WTC11 (cell line): ENCODE data around the gene TBC1D19. TPM values are rescaled to one million over a fixed set of nuclear protein-coding genes. Genes with fewer than 3 reads are reported as not detected.

Experiments used
- ATAC-seq: fragments of 200-7000 bp; cut with Tn5 transposase; 2 replicates; pipeline ENCODE4 v1.10.0; 2021; ENCODE audit warnings: mild to moderate bottlenecking, moderate library complexity
- CTCF ChIA-PET: fragments of 300-600 bp; sonication (Branson Sonifier 250); formaldehyde crosslinking; loops from one replicate; lab custom pipeline; 2021; ENCODE audit warnings: antibody characterized with exemption; lab: Charles Lee
- POLR2A ChIA-PET: fragments of 350-600 bp; sonication (Branson Sonifier 250); formaldehyde crosslinking; loops from one replicate; lab custom pipeline; 2021; ENCODE audit warnings: antibody characterized with exemption; lab: Charles Lee
- DNase-seq: peaks from one replicate; pipeline ENCODE4 v3.0.0; 2021; ENCODE audit warnings: low spot score
- H3K27ac Mint-ChIP-seq: 2 replicates; pipeline ENCODE4 v1.8.0; 2021; ENCODE audit warnings: mixed read lengths
- H3K27me3 Mint-ChIP-seq: 2 replicates; pipeline ENCODE4 v1.8.0; 2021; ENCODE audit warnings: low read depth, mild to moderate bottlenecking, moderate library complexity, mixed read lengths
- H3K36me3 Mint-ChIP-seq: 2 replicates; pipeline ENCODE4 v1.8.0; 2021; ENCODE audit warnings: mixed read lengths
- H3K4me1 Mint-ChIP-seq: 2 replicates; pipeline ENCODE4 v1.8.0; 2022; ENCODE audit warnings: mixed read lengths
- H3K4me3 Mint-ChIP-seq: 2 replicates; pipeline ENCODE4 v1.8.0; 2021; ENCODE audit warnings: mild to moderate bottlenecking, moderate library complexity, mixed read lengths
- H3K9me3 Mint-ChIP-seq: 2 replicates; pipeline ENCODE4 v1.8.0; 2021; ENCODE audit warnings: mixed read lengths
- ETV6 ChIP-seq: sonication (generic); formaldehyde crosslinking; IDR thresholded peaks from 2 replicates; pipeline ENCODE4 v1.8.1; 2022; ENCODE audit warnings: mild to moderate bottlenecking, missing genetic modification reagents
- GABPB1 ChIP-seq: sonication (generic); formaldehyde crosslinking; IDR thresholded peaks from 2 replicates; pipeline ENCODE4 v1.8.1; 2023; ENCODE audit warnings: mild to moderate bottlenecking, missing genetic modification reagents
- IRF2 ChIP-seq: sonication (generic); formaldehyde crosslinking; IDR thresholded peaks from 2 replicates; pipeline ENCODE4 v1.8.0; 2022; ENCODE audit warnings: low read depth, missing genetic modification reagents, borderline replicate concordance
- JUN ChIP-seq: sonication (generic); formaldehyde crosslinking; IDR thresholded peaks from 2 replicates; pipeline ENCODE4 v1.8.0; 2023; ENCODE audit warnings: mild to moderate bottlenecking, missing genetic modification reagents
- MYBL2 ChIP-seq: sonication (generic); formaldehyde crosslinking; IDR thresholded peaks from 2 replicates; pipeline ENCODE4 v1.8.1; 2023; ENCODE audit warnings: mild to moderate bottlenecking, moderate library complexity, missing genetic modification reagents
- NFE2L1 ChIP-seq: sonication (generic); formaldehyde crosslinking; IDR thresholded peaks from 2 replicates; pipeline ENCODE4 v1.8.1; 2023; ENCODE audit warnings: missing genetic modification reagents
- NR3C1 ChIP-seq: sonication (generic); formaldehyde crosslinking; conservative IDR thresholded peaks from 2 replicates; pipeline ENCODE4 v1.8.1; 2023; ENCODE audit warnings: low read depth, mild to moderate bottlenecking, missing genetic modification reagents
- OVOL2 ChIP-seq: fragments of 250-450 bp; sonication (Bioruptor Pico); IDR thresholded peaks from 2 replicates; pipeline ENCODE4 v1.9.0; 2021; ENCODE audit warnings: mild to moderate bottlenecking, borderline replicate concordance
- PRRX2 ChIP-seq: fragments of 250-450 bp; sonication (Bioruptor Pico); IDR thresholded peaks from 2 replicates; pipeline ENCODE4 v1.8.0; 2021; ENCODE audit warnings: mild to moderate bottlenecking
- TEAD4 ChIP-seq: sonication (generic); formaldehyde crosslinking; IDR thresholded peaks from 2 replicates; pipeline ENCODE4 v1.8.0; 2022; ENCODE audit warnings: mild to moderate bottlenecking, missing genetic modification reagents
- ZBTB21 ChIP-seq: sonication (generic); formaldehyde crosslinking; IDR thresholded peaks from 2 replicates; pipeline ENCODE4 v1.8.1; 2023; ENCODE audit warnings: mild to moderate bottlenecking, missing genetic modification reagents, borderline replicate concordance
- ZNF671 ChIP-seq: fragments of 250-450 bp; sonication (Bioruptor Pico); IDR thresholded peaks from 2 replicates; pipeline ENCODE4 v1.8.0; 2021; ENCODE audit warnings: mild to moderate bottlenecking
- total RNA-seq: library from RNA; stranded (reverse); gene quantifications from 3 replicates; pipeline ENCODE4 v1.2.3, GENCODE V29; 2021
- TF ChIP-seq, protein P1 (sequence below): sonication (generic); formaldehyde crosslinking; conservative IDR thresholded peaks from 2 replicates; pipeline ENCODE4 v1.8.1; 2022; ENCODE audit warnings: mild to moderate bottlenecking, missing genetic modification reagents
- TF ChIP-seq, protein P2 (sequence below): sonication (generic); formaldehyde crosslinking; IDR thresholded peaks from 2 replicates; pipeline ENCODE4 v1.8.0; 2023; ENCODE audit warnings: missing genetic modification reagents, mild to moderate bottlenecking, borderline replicate concordance
- TF ChIP-seq, protein P3 (sequence below): sonication (generic); formaldehyde crosslinking; IDR thresholded peaks from 2 replicates; pipeline ENCODE4 v1.8.1; 2023; ENCODE audit warnings: mild to moderate bottlenecking, missing genetic modification reagents, borderline replicate concordance
- TF ChIP-seq, protein P4 (sequence below): fragments of 250-450 bp; sonication (Bioruptor Pico); IDR thresholded peaks from 2 replicates; pipeline ENCODE4 v1.8.0; 2021; ENCODE audit warnings: mild to moderate bottlenecking
- TF ChIP-seq, protein P5 (sequence below): sonication (generic); formaldehyde crosslinking; IDR thresholded peaks from 2 replicates; pipeline ENCODE4 v1.8.1; 2022; ENCODE audit warnings: low read depth, missing genetic modification reagents, borderline replicate concordance
- TF ChIP-seq, protein P6 (sequence below): sonication (generic); formaldehyde crosslinking; IDR thresholded peaks from 2 replicates; pipeline ENCODE4 v1.8.1; 2022; ENCODE audit warnings: missing genetic modification reagents, borderline replicate concordance
- TF ChIP-seq, protein P7 (sequence below): sonication (generic); formaldehyde crosslinking; IDR thresholded peaks from 2 replicates; pipeline ENCODE4 v1.8.1; 2022; ENCODE audit warnings: mild to moderate bottlenecking, moderate library complexity, missing genetic modification reagents

The TBC1D19 gene
- total RNA-seq, 1 experiment from 2014 or later = 2.1 TPM

DNA sequence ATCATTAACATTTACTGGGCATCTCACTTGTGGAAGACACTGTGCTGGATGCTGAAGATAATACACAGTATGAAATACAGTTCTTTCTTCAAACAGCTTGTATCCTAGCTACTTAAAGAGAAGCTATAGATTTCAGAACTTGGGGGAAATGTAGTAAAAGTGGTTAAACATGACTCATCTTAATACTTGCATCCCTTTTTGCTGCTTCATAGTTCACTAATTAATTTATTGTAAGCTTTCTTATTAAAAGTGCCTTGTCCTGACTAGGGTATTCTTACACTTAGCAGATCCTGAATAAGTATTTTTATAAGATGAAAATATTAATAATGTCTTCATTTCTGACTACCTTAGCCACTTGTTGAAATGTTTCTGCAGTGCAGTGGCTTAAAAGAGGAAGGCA lies 144.0 kb downstream of the TBC1D19 start:
- Mint-ChIP-seq H3K36me3 (no peaks in the 10 kb centered on the region), H3K4me3 (no peak overlapping the region), H3K9me3 (no peaks in the 10 kb centered on the region), H3K27ac (no peak overlapping the region), H3K4me1 (no peaks in the 10 kb centered on the region), H3K27me3 (no peaks in the 10 kb centered on the region)
- ChIA-PET CTCF (interaction anchor here (1.0 kb wide), 1 partner anchor 734 kb away, joined by 3 read pairs; no protein-coding TSS in a partner anchor), POLR2A (no interaction called here)
- DNase-seq = no peak
- TF ChIP-seq MYBL2 (CRISPR knock-in tag) (no peak), ZNF671 (CRISPR knock-in tag) (no peak)
- TF ChIP-seq, protein P1, sequence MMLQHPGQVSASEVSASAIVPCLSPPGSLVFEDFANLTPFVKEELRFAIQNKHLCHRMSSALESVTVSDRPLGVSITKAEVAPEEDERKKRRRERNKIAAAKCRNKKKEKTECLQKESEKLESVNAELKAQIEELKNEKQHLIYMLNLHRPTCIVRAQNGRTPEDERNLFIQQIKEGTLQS = no peak
- TF ChIP-seq, protein P2, sequence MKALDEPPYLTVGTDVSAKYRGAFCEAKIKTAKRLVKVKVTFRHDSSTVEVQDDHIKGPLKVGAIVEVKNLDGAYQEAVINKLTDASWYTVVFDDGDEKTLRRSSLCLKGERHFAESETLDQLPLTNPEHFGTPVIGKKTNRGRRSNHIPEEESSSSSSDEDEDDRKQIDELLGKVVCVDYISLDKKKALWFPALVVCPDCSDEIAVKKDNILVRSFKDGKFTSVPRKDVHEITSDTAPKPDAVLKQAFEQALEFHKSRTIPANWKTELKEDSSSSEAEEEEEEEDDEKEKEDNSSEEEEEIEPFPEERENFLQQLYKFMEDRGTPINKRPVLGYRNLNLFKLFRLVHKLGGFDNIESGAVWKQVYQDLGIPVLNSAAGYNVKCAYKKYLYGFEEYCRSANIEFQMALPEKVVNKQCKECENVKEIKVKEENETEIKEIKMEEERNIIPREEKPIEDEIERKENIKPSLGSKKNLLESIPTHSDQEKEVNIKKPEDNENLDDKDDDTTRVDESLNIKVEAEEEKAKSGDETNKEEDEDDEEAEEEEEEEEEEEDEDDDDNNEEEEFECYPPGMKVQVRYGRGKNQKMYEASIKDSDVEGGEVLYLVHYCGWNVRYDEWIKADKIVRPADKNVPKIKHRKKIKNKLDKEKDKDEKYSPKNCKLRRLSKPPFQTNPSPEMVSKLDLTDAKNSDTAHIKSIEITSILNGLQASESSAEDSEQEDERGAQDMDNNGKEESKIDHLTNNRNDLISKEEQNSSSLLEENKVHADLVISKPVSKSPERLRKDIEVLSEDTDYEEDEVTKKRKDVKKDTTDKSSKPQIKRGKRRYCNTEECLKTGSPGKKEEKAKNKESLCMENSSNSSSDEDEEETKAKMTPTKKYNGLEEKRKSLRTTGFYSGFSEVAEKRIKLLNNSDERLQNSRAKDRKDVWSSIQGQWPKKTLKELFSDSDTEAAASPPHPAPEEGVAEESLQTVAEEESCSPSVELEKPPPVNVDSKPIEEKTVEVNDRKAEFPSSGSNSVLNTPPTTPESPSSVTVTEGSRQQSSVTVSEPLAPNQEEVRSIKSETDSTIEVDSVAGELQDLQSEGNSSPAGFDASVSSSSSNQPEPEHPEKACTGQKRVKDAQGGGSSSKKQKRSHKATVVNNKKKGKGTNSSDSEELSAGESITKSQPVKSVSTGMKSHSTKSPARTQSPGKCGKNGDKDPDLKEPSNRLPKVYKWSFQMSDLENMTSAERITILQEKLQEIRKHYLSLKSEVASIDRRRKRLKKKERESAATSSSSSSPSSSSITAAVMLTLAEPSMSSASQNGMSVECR (CRISPR knock-in tag) = no peak
- TF ChIP-seq, protein P3, sequence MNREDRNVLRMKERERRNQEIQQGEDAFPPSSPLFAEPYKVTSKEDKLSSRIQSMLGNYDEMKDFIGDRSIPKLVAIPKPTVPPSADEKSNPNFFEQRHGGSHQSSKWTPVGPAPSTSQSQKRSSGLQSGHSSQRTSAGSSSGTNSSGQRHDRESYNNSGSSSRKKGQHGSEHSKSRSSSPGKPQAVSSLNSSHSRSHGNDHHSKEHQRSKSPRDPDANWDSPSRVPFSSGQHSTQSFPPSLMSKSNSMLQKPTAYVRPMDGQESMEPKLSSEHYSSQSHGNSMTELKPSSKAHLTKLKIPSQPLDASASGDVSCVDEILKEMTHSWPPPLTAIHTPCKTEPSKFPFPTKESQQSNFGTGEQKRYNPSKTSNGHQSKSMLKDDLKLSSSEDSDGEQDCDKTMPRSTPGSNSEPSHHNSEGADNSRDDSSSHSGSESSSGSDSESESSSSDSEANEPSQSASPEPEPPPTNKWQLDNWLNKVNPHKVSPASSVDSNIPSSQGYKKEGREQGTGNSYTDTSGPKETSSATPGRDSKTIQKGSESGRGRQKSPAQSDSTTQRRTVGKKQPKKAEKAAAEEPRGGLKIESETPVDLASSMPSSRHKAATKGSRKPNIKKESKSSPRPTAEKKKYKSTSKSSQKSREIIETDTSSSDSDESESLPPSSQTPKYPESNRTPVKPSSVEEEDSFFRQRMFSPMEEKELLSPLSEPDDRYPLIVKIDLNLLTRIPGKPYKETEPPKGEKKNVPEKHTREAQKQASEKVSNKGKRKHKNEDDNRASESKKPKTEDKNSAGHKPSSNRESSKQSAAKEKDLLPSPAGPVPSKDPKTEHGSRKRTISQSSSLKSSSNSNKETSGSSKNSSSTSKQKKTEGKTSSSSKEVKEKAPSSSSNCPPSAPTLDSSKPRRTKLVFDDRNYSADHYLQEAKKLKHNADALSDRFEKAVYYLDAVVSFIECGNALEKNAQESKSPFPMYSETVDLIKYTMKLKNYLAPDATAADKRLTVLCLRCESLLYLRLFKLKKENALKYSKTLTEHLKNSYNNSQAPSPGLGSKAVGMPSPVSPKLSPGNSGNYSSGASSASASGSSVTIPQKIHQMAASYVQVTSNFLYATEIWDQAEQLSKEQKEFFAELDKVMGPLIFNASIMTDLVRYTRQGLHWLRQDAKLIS = no peak
- TF ChIP-seq, protein P4, sequence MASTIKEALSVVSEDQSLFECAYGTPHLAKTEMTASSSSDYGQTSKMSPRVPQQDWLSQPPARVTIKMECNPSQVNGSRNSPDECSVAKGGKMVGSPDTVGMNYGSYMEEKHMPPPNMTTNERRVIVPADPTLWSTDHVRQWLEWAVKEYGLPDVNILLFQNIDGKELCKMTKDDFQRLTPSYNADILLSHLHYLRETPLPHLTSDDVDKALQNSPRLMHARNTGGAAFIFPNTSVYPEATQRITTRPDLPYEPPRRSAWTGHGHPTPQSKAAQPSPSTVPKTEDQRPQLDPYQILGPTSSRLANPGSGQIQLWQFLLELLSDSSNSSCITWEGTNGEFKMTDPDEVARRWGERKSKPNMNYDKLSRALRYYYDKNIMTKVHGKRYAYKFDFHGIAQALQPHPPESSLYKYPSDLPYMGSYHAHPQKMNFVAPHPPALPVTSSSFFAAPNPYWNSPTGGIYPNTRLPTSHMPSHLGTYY (CRISPR knock-in tag) = no peak
- ATAC-seq = no peak

DNA sequence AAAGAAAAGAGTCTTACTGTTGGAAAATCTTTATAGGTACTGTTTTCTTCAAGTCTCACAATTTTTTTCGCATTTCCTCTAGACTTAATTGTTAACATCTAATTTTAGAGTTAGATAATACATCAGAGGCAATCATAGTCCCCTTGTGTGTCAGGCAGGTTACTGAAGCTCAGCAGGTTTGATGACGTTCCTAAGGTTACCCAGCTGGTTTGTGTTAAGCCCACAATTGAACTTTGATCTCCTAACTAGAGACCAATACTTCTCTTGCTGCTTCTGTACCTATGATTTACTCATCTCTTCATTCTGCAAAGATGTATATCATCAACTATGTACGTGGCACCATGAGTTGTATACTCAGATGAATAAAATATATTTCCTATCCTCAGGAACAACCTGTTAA lies 145.1 kb downstream of the TBC1D19 start:
- ChIA-PET CTCF (no interaction called here), POLR2A (no interaction called here)
- no peaks in the 10 kb centered on the region for H3K36me3 Mint-ChIP-seq
- no peaks in the 10 kb centered on the region for H3K4me1 Mint-ChIP-seq
- no peak overlapping the region for H3K27ac Mint-ChIP-seq
- no peak for ATAC-seq
- no peak for DNase-seq
- H3K4me3 Mint-ChIP-seq = no peak overlapping the region
- no peaks in the 10 kb centered on the region for H3K27me3 Mint-ChIP-seq
- H3K9me3 Mint-ChIP-seq = no peaks in the 10 kb centered on the region
- TF ChIP-seq TEAD4 (no peak), IRF2 (no peak), ZBTB21 (no peak), OVOL2 (CRISPR knock-in tag) (no peak), PRRX2 (CRISPR knock-in tag) (no peak), GABPB1 (CRISPR knock-in tag) (no peak), JUN (CRISPR knock-in tag) (no peak), ETV6 (no peak), NFE2L1 (CRISPR knock-in tag) (no peak), NR3C1 (CRISPR knock-in tag) (no peak)
- TF ChIP-seq, protein P5, sequence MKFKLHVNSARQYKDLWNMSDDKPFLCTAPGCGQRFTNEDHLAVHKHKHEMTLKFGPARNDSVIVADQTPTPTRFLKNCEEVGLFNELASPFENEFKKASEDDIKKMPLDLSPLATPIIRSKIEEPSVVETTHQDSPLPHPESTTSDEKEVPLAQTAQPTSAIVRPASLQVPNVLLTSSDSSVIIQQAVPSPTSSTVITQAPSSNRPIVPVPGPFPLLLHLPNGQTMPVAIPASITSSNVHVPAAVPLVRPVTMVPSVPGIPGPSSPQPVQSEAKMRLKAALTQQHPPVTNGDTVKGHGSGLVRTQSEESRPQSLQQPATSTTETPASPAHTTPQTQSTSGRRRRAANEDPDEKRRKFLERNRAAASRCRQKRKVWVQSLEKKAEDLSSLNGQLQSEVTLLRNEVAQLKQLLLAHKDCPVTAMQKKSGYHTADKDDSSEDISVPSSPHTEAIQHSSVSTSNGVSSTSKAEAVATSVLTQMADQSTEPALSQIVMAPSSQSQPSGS = no peak
- TF ChIP-seq, protein P6, sequence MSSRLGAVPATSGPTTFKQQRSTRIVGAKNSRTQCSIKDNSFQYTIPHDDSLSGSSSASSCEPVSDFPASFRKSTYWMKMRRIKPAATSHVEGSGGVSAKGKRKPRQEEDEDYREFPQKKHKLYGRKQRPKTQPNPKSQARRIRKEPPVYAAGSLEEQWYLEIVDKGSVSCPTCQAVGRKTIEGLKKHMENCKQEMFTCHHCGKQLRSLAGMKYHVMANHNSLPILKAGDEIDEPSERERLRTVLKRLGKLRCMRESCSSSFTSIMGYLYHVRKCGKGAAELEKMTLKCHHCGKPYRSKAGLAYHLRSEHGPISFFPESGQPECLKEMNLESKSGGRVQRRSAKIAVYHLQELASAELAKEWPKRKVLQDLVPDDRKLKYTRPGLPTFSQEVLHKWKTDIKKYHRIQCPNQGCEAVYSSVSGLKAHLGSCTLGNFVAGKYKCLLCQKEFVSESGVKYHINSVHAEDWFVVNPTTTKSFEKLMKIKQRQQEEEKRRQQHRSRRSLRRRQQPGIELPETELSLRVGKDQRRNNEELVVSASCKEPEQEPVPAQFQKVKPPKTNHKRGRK (CRISPR knock-in tag) = no peak
- TF ChIP-seq, protein P7, sequence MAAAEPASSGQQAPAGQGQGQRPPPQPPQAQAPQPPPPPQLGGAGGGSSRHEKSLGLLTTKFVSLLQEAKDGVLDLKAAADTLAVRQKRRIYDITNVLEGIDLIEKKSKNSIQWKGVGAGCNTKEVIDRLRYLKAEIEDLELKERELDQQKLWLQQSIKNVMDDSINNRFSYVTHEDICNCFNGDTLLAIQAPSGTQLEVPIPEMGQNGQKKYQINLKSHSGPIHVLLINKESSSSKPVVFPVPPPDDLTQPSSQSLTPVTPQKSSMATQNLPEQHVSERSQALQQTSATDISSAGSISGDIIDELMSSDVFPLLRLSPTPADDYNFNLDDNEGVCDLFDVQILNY (CRISPR knock-in tag) = no peak
